GM12891 (cell line): ENCODE results near the gene FMN1.

Source experiments
- POLR2A ChIP-seq: IDR thresholded peaks from 2 replicates; pipeline ENCODE4 v1.6.1; 2011; ENCODE audit warnings: low read depth, low read length, control low read depth
- POLR2AphosphoS5 ChIP-seq: IDR thresholded peaks from 2 replicates; pipeline ENCODE4 v1.6.1; 2011; ENCODE audit warnings: low read depth, low read length, control low read depth

DNA sequence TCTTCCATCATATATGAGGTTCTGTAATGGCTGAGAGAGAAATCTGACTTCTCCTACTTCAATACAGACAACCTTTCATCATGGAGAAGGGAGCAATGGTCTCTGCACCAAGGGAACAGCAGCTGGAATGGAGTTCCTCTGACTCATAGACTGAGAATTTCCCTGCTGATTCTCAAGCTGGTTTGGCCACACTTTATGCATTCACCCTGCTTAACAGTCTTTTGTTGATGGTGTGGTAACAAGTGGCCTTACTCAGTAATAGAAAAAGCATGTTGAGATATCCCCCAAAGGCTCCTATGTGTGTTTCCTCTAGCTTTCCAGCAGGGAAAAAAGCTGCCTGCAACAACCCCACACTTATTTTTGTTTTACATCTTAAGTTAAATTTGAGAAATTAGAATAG lies 338.6 kb downstream of the FMN1 start:
- no peak for TF ChIP-seq POLR2AphosphoS5
- no peak for TF ChIP-seq POLR2A
